ENCODE measurements around the gene ZNF367.
"Not testable (repeated sequence)": the region's sequence is repeated elsewhere in the genome, so short reads cannot be mapped to it uniquely, and the experiment has no call there.

The ZNF367 gene

GRCh38 chr9:96360976-96361375 lies 57.2 kb downstream of the ZNF367 start:
- Histone ChIP-seq H3K9me3 (ENCODE audit: low read length) (no peaks in the 10 kb centered on the region), H3K9ac (ENCODE audit: low read length) (no peak overlapping the region), H3K4me1 (ENCODE audit: insufficient read depth, low read length, severe bottlenecking) (no peaks in the 10 kb centered on the region), H3K4me3 (ENCODE audit: low read depth, low read length, poor library complexity, severe bottlenecking) (no peak overlapping the region), H3K27me3 (ENCODE audit: insufficient read depth, low read length) (no peaks in the 10 kb centered on the region), H3K9me2 (ENCODE audit: low read depth, low read length) (no peaks in the 10 kb centered on the region), H3F3A (ENCODE audit: insufficient read depth, low read length) (no peaks in the 10 kb centered on the region), H3K79me2 (ENCODE audit: insufficient read depth, low read length) (no peaks in the 10 kb centered on the region), H2AFZ (ENCODE audit: low read length) (no peak overlapping the region), H3K4me2 (ENCODE audit: low read length) (no peak overlapping the region), H3K27ac (ENCODE audit: low read depth, low read length, poor library complexity, severe bottlenecking) (no peak overlapping the region), H3K36me3 (ENCODE audit: insufficient read depth, low read length) (no peaks in the 10 kb centered on the region), H4K20me1 (ENCODE audit: insufficient read depth, low read length) (no peaks in the 10 kb centered on the region)
- no peak for TF ChIP-seq EZH2 (IDR thresholded peaks at IDR 0.05; ENCODE audit: borderline replicate concordance, low read length)
- TF ChIP-seq, protein P1, sequence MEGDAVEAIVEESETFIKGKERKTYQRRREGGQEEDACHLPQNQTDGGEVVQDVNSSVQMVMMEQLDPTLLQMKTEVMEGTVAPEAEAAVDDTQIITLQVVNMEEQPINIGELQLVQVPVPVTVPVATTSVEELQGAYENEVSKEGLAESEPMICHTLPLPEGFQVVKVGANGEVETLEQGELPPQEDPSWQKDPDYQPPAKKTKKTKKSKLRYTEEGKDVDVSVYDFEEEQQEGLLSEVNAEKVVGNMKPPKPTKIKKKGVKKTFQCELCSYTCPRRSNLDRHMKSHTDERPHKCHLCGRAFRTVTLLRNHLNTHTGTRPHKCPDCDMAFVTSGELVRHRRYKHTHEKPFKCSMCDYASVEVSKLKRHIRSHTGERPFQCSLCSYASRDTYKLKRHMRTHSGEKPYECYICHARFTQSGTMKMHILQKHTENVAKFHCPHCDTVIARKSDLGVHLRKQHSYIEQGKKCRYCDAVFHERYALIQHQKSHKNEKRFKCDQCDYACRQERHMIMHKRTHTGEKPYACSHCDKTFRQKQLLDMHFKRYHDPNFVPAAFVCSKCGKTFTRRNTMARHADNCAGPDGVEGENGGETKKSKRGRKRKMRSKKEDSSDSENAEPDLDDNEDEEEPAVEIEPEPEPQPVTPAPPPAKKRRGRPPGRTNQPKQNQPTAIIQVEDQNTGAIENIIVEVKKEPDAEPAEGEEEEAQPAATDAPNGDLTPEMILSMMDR (IDR thresholded peaks at IDR 0.05; ENCODE audit: low read length), result no peak

- H3K27me3 ChIP-seq (ENCODE audit: insufficient read depth, low read length); H3K79me2 ChIP-seq (ENCODE audit: insufficient read depth, low read length); H3K9me3 ChIP-seq (ENCODE audit: low read length): not testable (repeated sequence)
These were observed 57.6 kb downstream of the ZNF367 start for GRCh38 chr9:96360523-96360922.

GRCh38 chr9:96350866-96351265 lies 67.3 kb downstream of the ZNF367 start:
- TF ChIP-seq, protein P1 (IDR thresholded peaks at IDR 0.05; ENCODE audit: low read length), result no peak
- TF ChIP-seq EZH2 (IDR thresholded peaks at IDR 0.05; ENCODE audit: borderline replicate concordance, low read length), result no peak
- Histone ChIP-seq H3K36me3 (ENCODE audit: insufficient read depth, low read length) (no peaks in the 10 kb centered on the region), H3K4me3 (ENCODE audit: low read depth, low read length, poor library complexity, severe bottlenecking) (no peak overlapping the region), H3K9me3 (ENCODE audit: low read length) (no peaks in the 10 kb centered on the region), H2AFZ (ENCODE audit: low read length) (no peak overlapping the region), H3K4me1 (ENCODE audit: insufficient read depth, low read length, severe bottlenecking) (no peaks in the 10 kb centered on the region), H3F3A (ENCODE audit: insufficient read depth, low read length) (no peaks in the 10 kb centered on the region), H3K27ac (ENCODE audit: low read depth, low read length, poor library complexity, severe bottlenecking) (no peak overlapping the region), H3K4me2 (ENCODE audit: low read length) (no peak overlapping the region), H3K79me2 (ENCODE audit: insufficient read depth, low read length) (no peaks in the 10 kb centered on the region), H3K27me3 (ENCODE audit: insufficient read depth, low read length) (no peaks in the 10 kb centered on the region), H3K9me2 (ENCODE audit: low read depth, low read length) (no peaks in the 10 kb centered on the region), H4K20me1 (ENCODE audit: insufficient read depth, low read length) (no peaks in the 10 kb centered on the region), H3K9ac (ENCODE audit: low read length) (no peak overlapping the region)

More at GRCh38 chr9:96360523-96360922, 57.6 kb downstream of the ZNF367 start:
- H2AFZ ChIP-seq (ENCODE audit: low read length); H3K9ac ChIP-seq (ENCODE audit: low read length); H3K36me3 ChIP-seq (ENCODE audit: insufficient read depth, low read length); H4K20me1 ChIP-seq (ENCODE audit: insufficient read depth, low read length); H3F3A ChIP-seq (ENCODE audit: insufficient read depth, low read length); H3K27ac ChIP-seq (ENCODE audit: low read depth, low read length, poor library complexity, severe bottlenecking); H3K4me1 ChIP-seq (ENCODE audit: insufficient read depth, low read length, severe bottlenecking); H3K4me3 ChIP-seq (ENCODE audit: low read depth, low read length, poor library complexity, severe bottlenecking); H3K9me2 ChIP-seq (ENCODE audit: low read depth, low read length); H3K4me2 ChIP-seq (ENCODE audit: low read length): not testable (repeated sequence)

GRCh38 chr9:96348261-96348660 lies 69.9 kb downstream of the ZNF367 start:
- H3K36me3 ChIP-seq (ENCODE audit: insufficient read depth, low read length), result no peaks in the 10 kb centered on the region
- no peak overlapping the region for H3K9ac ChIP-seq (ENCODE audit: low read length)
- TF ChIP-seq EZH2 (IDR thresholded peaks at IDR 0.05; ENCODE audit: borderline replicate concordance, low read length), result no peak
- TF ChIP-seq, protein P1 (IDR thresholded peaks at IDR 0.05; ENCODE audit: low read length), result no peak
- H3K27me3 ChIP-seq (ENCODE audit: insufficient read depth, low read length), result no peaks in the 10 kb centered on the region
- H3K9me3 ChIP-seq (ENCODE audit: low read length), result no peaks in the 10 kb centered on the region
- no peak overlapping the region for H3K4me3 ChIP-seq (ENCODE audit: low read depth, low read length, poor library complexity, severe bottlenecking)
- no peaks in the 10 kb centered on the region for H3F3A ChIP-seq (ENCODE audit: insufficient read depth, low read length)
- no peak overlapping the region for H3K4me2 ChIP-seq (ENCODE audit: low read length)
- no peaks in the 10 kb centered on the region for H3K4me1 ChIP-seq (ENCODE audit: insufficient read depth, low read length, severe bottlenecking)
- no peak overlapping the region for H2AFZ ChIP-seq (ENCODE audit: low read length)
- no peaks in the 10 kb centered on the region for H4K20me1 ChIP-seq (ENCODE audit: insufficient read depth, low read length)
- no peaks in the 10 kb centered on the region for H3K9me2 ChIP-seq (ENCODE audit: low read depth, low read length)
- no peaks in the 10 kb centered on the region for H3K79me2 ChIP-seq (ENCODE audit: insufficient read depth, low read length)
- H3K27ac ChIP-seq (ENCODE audit: low read depth, low read length, poor library complexity, severe bottlenecking), result no peak overlapping the region

Data from OCI-LY1 (cell line).